Activated T-cell treated with anti-CD3 and anti-CD28 coated beads, Interleukin-2, amount 50 U/mL, for 4 hours (primary cell): ENCODE measurements around the gene MPPED1. TPM values are rescaled to one million over a fixed set of nuclear protein-coding genes. Genes with fewer than 3 reads are reported as not detected.
A peak's percentile ranks its signal among the peaks of the same experiment; 100 is the strongest.

ENCODE experiments used
- ATAC-seq, 2 donors: fragments of 200-7000 bp; cut with Tn5 transposase; one replicate each; pipeline ENCODE4 v1.10.0; 2021
- DNase-seq: peaks from one replicate; pipeline ENCODE4 v3.0.0-alpha.2; 2020
- H3K27me3 Mint-ChIP-seq: one replicate; pipeline ENCODE4 v1.8.0; 2021; ENCODE audit warnings: low read depth, mixed read lengths
- H3K36me3 Mint-ChIP-seq: one replicate; pipeline ENCODE4 v1.8.0; 2022; ENCODE audit warnings: mixed read lengths; ENCODE audit not compliant: insufficient read depth
- H3K4me1 Mint-ChIP-seq: one replicate; pipeline ENCODE4 v1.8.0; 2021; ENCODE audit warnings: low read depth, mixed read lengths
- H3K4me3 Mint-ChIP-seq: one replicate; pipeline ENCODE4 v1.8.0; 2021; ENCODE audit warnings: mild to moderate bottlenecking, moderate library complexity, mixed read lengths
- H3K9me3 Mint-ChIP-seq: one replicate; pipeline ENCODE4 v1.8.0; 2021; ENCODE audit warnings: mixed read lengths
- total RNA-seq, 3 donors: library from RNA; stranded (reverse); gene quantifications; one replicate each; pipeline ENCODE4 v1.2.1, GENCODE V29; 2021

The MPPED1 gene
- not detected for total RNA-seq

DNA sequence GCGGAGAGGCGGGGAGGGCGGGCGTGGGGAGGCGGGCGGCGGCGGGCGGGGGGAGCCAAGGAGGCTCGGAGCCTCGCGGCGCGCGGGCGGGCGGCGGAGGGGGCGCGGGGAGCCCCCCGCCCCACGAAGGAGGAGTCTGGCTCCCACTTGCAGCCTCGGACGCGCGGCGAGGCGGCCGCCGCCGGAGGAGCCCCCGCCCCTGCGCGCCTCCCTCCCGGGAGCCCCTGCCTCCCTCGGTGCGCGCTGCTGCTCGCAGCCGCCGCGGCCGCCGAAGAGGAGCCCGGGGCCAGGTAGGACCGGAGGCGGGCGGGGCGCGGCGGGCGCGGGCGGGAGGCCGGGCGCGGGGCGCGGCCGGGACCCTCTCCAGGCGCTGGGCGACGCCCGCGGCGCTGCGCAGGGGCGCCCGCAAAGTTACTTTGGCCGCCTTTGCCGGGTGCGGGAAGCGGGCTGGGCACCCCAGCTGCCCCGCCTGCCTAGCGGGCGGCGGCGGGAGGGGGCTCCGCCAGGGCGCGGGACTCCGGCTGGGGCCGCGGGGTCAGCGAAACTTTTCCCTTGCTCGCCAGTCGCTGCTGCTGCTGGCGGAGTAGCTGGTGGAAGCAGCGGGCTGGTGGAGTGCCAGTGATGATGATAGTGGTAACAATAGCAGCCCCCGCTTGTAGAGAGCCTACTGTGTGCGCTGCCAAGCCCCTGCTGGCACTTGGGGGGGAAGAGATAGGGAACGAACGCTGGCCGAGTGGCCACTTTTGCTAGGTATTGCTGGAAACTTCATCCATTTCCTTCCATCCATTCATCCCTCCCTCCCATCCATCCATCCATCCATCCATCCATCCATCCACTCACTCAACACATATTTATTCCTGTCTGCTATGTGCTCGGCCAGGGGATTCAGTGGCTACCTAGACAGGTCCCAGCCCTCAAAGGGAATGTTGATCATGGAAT is at the start of gene MPPED1:
Gene MPPED1, plus strand, starts transcription at position 146 of the 939 bp plus-strand sequence. CDS start 12,972 bp downstream, outside the sequence.
- peaks cover 54% of the 10 kb centered on the region for H3K27me3 Mint-ChIP-seq
- ATAC-seq (no peak), DNase-seq (no peak)
- H3K36me3 Mint-ChIP-seq, result no peaks in the 10 kb centered on the region
- H3K4me3 Mint-ChIP-seq, result no peak within 1 kb of the TSS
- no peaks in the 10 kb centered on the region for H3K9me3 Mint-ChIP-seq
- peaks cover 2% of the 10 kb centered on the region for H3K4me1 Mint-ChIP-seq

GRCh38 chr22:43363315-43364168 is 48.3 kb upstream of the MPPED1 start:
- peaks cover 24% of the 10 kb centered on the region for H3K27me3 Mint-ChIP-seq
- H3K9me3 Mint-ChIP-seq, result no peaks in the 10 kb centered on the region
- ATAC-seq (no peak), DNase-seq (no peak)
- no peak overlapping the region for H3K4me3 Mint-ChIP-seq
- no peaks in the 10 kb centered on the region for H3K4me1 Mint-ChIP-seq
- H3K36me3 Mint-ChIP-seq, result no peaks in the 10 kb centered on the region

- ATAC-seq, result no peak
- no peak for DNase-seq
- Mint-ChIP-seq H3K4me3 (no peak overlapping the region), H3K9me3 (no peaks in the 10 kb centered on the region), H3K27me3 (peaks cover 29% of the 10 kb centered on the region), H3K36me3 (no peaks in the 10 kb centered on the region), H3K4me1 (no peaks in the 10 kb centered on the region)
Observed at GRCh38 chr22:43364169-43364435, 47.7 kb upstream of the MPPED1 start.

DNA sequence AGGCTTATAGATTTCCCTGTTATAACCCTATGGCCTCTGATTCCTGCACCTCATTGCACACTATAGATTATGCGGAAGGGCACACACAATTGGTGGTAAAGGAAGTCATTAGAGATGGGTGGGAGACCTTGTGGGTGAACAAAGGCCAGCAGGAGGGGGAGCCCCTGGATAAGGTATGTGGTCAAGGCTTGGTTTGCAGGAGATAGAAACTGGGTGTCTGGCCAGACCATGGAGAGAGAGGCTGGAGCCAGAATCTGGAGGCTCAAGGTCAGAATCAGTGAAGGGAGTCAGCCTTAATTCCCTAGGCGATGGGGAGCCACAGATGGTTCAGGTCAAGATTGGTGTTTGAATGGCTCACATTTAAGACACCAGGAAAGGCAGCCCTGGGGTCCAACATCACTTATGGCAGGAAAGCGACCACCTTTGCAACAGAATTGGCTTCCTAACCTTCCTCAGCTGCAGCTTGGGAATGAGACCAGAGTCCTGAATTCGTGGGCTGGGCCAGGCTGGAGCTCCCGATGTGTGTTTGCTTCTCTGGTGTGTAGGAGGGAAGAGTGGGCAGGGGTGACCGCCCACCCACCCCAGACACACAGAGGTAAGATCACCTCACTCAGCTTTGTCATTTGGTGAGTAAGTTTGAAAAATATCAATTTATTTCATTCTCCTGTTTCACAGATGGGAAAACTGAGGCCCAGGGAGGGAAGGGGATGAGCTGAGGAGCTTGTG is 45.9 kb upstream of the MPPED1 start:
- Mint-ChIP-seq H3K4me3 (no peak overlapping the region), H3K9me3 (no peaks in the 10 kb centered on the region), H3K27me3 (peaks cover 39% of the 10 kb centered on the region), H3K4me1 (no peaks in the 10 kb centered on the region), H3K36me3 (no peaks in the 10 kb centered on the region)
- no peak for DNase-seq
- ATAC-seq, result no peak

DNA sequence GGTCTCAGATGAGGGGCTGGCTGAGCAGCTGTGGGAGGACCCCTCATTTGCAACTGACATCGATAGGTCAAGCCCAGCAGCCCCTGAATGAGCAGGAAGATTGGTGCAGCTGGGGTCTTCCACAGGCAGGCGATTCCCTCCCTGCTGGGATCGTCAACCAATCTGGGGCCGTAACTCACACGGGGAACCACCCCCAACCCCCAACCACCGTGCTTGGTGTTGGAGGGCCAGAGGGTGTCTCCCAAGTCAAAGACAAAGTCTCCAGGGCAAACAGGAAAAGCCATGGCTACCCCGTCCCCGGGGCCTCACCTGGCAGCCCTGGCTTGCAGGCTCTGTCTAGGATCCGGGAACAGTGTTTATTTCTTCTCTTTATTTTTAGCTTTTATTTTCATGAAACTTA is 41.8 kb upstream of the MPPED1 start:
- Mint-ChIP-seq H3K4me1 (no peaks in the 10 kb centered on the region), H3K36me3 (no peaks in the 10 kb centered on the region), H3K27me3 (peaks cover 63% of the 10 kb centered on the region)

GRCh38 chr22:43375951-43376455 is 35.8 kb upstream of the MPPED1 start:
- Mint-ChIP-seq H3K4me3 (no peak overlapping the region), H3K27me3 (peaks cover 52% of the 10 kb centered on the region), H3K4me1 (peaks cover 16% of the 10 kb centered on the region), H3K36me3 (no peaks in the 10 kb centered on the region), H3K9me3 (peaks cover 6% of the 10 kb centered on the region)
- ATAC-seq, result no peak
- no peak for DNase-seq

More for the DNA sequence above, 41.8 kb upstream of the MPPED1 start:
- DNase-seq (no peak), ATAC-seq (no peak)
- H3K9me3 Mint-ChIP-seq, result peaks cover 6% of the 10 kb centered on the region
- H3K4me3 Mint-ChIP-seq, result no peak overlapping the region

DNA sequence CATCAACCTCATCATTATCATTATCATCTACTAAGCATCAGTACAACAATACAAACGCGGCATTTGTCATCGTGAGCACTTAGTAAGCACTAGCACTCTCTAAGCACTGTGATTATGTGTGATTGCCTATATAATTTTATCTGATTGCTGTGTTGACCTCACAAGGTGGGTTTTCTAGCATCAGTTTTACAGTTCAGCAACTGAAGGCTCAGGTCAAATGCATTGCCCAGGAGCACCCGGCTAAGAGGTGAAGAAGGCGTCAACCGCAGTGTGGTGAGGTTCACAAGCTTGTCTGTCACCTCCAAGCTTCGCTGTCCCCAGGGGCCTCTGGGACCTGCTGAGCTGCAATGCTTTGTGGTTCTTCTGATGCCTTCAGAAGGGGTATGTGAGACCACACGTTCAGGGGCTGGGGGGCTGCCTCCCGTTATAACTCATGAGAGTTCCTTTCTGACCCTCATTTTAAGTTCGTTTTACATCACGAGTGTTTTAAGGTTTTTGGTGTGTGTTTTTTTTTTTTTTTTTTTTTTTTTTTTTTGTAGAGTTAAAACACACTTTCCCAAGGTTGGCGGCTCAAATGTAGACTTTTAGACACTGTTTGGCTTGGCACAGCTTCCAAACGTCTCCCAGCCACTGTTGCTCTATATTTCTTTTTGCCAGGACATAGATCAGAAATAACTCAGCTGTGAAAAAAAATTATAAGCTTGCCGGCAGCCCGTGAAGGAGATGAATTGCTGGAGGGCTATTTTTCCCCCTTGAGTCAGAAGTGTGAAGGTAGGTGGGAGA is 34.9 kb upstream of the MPPED1 start:
- DNase-seq (peak; percentile 22), ATAC-seq (peak; percentile 63 to 81)
- Mint-ChIP-seq H3K36me3 (no peaks in the 10 kb centered on the region), H3K27me3 (peaks cover 45% of the 10 kb centered on the region), H3K9me3 (peaks cover 6% of the 10 kb centered on the region), H3K4me3 (no peak overlapping the region), H3K4me1 (peaks cover 23% of the 10 kb centered on the region)

DNA sequence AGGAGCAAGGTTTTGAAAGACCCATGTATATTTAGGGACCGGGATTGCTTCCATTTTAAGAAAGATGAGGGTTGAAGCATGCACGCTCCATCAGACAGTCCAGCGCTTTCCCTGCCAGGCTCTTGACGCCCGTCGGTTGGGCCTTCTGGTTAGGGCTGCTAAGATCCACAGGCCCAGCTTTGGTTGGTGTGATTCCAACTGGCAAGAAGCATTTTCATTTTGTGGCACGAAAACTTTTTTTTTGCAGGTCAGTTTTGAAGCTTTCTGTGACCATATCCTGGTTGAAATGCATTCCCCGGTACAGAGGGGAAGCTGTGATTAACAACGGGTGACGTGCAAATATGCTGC is 34.3 kb upstream of the MPPED1 start:
- no peak for DNase-seq
- no peak overlapping the region for H3K4me3 Mint-ChIP-seq
- ATAC-seq, result no peak
- H3K4me1 Mint-ChIP-seq, result peaks cover 25% of the 10 kb centered on the region
- H3K27me3 Mint-ChIP-seq, result peaks cover 41% of the 10 kb centered on the region
- H3K36me3 Mint-ChIP-seq, result no peaks in the 10 kb centered on the region
- peaks cover 6% of the 10 kb centered on the region for H3K9me3 Mint-ChIP-seq

DNA sequence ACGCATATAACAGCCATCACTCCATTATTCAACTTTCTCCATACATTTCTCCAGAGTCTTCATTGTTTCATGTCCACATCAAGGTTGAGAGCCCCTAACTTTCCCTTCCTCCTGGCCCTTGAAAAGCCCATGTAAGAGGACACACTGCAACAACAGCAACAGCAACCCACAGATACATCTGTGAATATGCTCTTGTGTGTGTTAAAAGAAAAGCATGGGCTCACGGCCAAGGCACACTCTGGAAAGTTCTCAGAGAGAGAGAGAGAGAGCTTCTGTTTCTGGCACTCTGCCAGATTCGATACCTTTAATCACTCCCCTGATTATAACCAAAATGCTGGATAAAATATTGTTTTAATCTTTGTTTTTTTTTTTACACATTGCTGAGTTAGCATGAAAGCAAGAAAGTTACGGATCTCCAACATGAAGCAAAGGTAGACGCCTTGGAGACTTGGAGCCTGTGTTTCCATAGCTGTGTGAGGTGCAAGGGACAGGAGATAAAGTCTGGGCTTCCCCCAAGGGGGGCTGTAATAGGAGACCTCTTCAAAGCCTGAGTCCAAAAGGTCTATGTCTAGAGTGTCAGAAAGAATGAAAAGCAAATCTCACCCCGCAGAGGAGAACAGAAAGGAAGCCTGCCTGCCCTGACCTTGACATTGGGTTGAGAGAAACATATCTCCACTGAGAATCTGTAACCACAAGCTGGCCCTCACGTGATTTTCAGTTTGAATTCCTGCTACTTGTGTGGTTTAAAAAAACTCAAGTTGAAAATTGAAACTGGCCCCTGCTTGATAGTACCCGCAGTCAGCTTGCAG is 33.7 kb upstream of the MPPED1 start:
- DNase-seq, result no peak
- peaks cover 6% of the 10 kb centered on the region for H3K9me3 Mint-ChIP-seq
- ATAC-seq, result no peak
- H3K4me1 Mint-ChIP-seq, result peaks cover 25% of the 10 kb centered on the region
- no peaks in the 10 kb centered on the region for H3K36me3 Mint-ChIP-seq
- H3K4me3 Mint-ChIP-seq, result no peak overlapping the region
- peaks cover 41% of the 10 kb centered on the region for H3K27me3 Mint-ChIP-seq

DNA sequence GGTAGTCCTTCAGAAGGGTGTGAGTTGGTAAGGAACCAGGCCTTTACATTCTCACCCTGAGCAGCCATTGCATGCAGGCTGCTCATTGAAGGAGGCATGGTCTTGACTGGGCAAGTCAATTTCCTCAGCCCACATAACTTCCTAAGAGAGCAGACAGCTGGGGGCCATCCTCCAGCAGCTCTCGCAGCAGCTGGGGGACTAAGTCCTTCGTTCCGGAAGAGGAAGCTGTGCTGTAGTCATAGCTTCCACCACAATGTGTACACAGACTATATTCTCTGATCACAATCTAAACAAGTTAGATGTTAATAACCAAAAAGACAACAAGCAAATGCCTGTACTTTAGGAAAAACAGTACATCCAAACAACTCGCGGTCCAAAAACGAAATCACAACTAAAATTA is 30.1 kb upstream of the MPPED1 start:
- ATAC-seq (no peak), DNase-seq (no peak)
- no peaks in the 10 kb centered on the region for H3K36me3 Mint-ChIP-seq
- H3K4me3 Mint-ChIP-seq, result no peak overlapping the region
- peaks cover 30% of the 10 kb centered on the region for H3K27me3 Mint-ChIP-seq
- peaks cover 26% of the 10 kb centered on the region for H3K4me1 Mint-ChIP-seq
- no peaks in the 10 kb centered on the region for H3K9me3 Mint-ChIP-seq

DNA sequence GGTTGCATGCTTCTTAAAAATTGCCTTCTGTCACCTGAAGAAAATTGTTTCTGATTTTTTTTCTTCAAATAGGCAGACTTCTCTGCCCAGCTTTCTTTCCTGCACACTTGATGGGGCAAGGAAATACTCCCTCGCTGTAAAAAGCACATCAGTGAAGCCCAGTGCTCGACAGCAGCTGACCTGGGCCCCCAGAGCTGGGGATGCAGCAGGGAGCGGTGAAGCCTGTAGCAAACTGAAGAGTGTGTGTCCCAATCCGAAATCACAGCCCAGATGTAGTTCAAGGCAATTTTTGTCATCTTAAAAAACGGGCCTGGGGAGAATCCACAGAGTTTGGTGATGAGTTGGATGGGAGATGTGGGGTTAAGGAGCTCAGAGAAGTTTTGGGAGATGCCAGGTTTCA is 27.0 kb upstream of the MPPED1 start:
- peaks cover 13% of the 10 kb centered on the region for H3K4me1 Mint-ChIP-seq
- no peak for DNase-seq
- H3K9me3 Mint-ChIP-seq, result no peaks in the 10 kb centered on the region
- H3K4me3 Mint-ChIP-seq, result no peak overlapping the region
- ATAC-seq, result no peak
- peaks cover 27% of the 10 kb centered on the region for H3K27me3 Mint-ChIP-seq
- H3K36me3 Mint-ChIP-seq, result no peaks in the 10 kb centered on the region

- no peaks in the 10 kb centered on the region for H3K36me3 Mint-ChIP-seq
- peak; percentile 88 to 91 for ATAC-seq
- peaks cover 25% of the 10 kb centered on the region for H3K27me3 Mint-ChIP-seq
- no peaks in the 10 kb centered on the region for H3K9me3 Mint-ChIP-seq
- H3K4me1 Mint-ChIP-seq, result peaks cover 13% of the 10 kb centered on the region
- H3K4me3 Mint-ChIP-seq, result no peak overlapping the region
- peak; percentile 65 for DNase-seq
Observed at GRCh38 chr22:43385770-43386641, 25.8 kb upstream of the MPPED1 start.
